Tibial nerve (tissue), 4 donors: ENCODE measurements around the gene PSPH.
A peak's percentile ranks its signal among the peaks of the same experiment; 100 is the strongest.

ENCODE experiments used
- CTCF ChIP-seq, 5 experiments: fragments of 200-600 bp in 3 of 5; fragments of 450-650 bp in 2 of 5; sonication (generic) in 3 of 5; IDR thresholded peaks; one replicate each; pipeline ENCODE4 v1.5.1; 2016 to 2019; ENCODE audit warnings: antibody characterized with exemption in 5 of 5, mild to moderate bottlenecking in 3 of 5, moderate library complexity in 2 of 5
- EP300 ChIP-seq, 2 donors: sonication (generic); formaldehyde crosslinking; IDR thresholded peaks; one replicate each; pipeline ENCODE4 v1.6.1; 2017; ENCODE audit warnings: antibody characterized with exemption in 2 of 2, mild to moderate bottlenecking in 1 of 2

GRCh38 chr7:56063882-56064625, 12.8 kb upstream of the PSPH start, which contains the start of gene SUMF2:
- TF ChIP-seq CTCF (IDR thresholded peaks at IDR 0.05) (peak in 3 of 5 experiments; percentile 13 to 60 (median 46)), EP300 (IDR thresholded peaks at IDR 0.05) (peak; percentile 55 to 91)
